ENCODE measurements around the gene CWC27.

DNA sequence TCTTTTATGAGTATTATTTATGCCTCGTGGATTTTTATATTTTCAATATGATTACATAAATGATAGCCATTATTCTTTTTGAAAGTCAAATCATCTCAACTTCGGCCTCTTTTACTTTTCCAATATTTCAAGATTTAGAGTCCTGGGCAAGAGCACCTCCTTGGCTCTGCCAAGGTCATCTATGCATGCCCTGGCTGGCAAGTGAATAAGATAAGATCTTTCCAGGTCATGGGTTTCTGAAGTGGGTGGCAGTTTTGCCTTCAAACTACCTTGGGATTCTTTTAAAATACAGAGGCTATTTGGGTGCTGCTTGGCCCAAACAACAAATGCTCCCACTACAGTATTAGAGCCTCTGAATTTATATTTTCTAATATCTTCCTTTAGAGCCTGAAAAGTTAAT is 95.4 kb downstream of the CWC27 start:
- TF ChIP-seq POLR2A (IDR thresholded peaks at IDR 0.05; ENCODE audit: low read depth, low read length) (no peak), POU2F2 (IDR thresholded peaks at IDR 0.05; ENCODE audit: low read depth, low read length) (no peak)
